ENCODE results near the gene SLC9A6. TPM values are rescaled to one million over a fixed set of nuclear protein-coding genes. Genes with fewer than 3 reads are reported as not detected.
"Not testable (repeated sequence)": the region's sequence is repeated elsewhere in the genome, so short reads cannot be mapped to it uniquely, and the experiment has no call there.

The SLC9A6 gene
- total RNA-seq, 4 donors from 2014 or later = 9.9 to 28.7 (median 17.3) TPM

DNA sequence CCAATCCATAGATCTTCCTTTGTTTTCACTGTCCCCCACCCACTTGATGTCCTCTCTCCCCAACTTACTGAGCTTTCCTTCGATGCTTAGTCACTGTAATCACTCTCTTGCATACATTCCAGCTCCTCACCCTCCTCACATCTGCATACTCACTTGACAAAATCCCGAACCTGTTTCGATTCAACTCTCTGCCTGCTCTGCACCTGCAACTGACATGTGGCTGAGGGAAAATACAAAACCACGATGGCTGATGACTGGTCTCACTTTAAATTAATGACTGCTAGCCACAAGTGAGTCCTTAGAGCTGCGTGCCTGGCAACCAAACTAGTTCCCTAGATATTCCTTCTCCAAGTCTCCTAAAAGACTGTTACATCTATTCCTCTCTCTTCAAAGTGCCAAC, 91.7 kb downstream of the SLC9A6 start:
- no peaks in the 10 kb centered on the region for H3K4me1 ChIP-seq
- H3K36me3 ChIP-seq = no peaks in the 10 kb centered on the region
- no peaks in the 10 kb centered on the region for H3K27me3 ChIP-seq
- no peak for TF ChIP-seq POLR2A (IDR thresholded peaks at IDR 0.05)
- TF ChIP-seq, protein P1, sequence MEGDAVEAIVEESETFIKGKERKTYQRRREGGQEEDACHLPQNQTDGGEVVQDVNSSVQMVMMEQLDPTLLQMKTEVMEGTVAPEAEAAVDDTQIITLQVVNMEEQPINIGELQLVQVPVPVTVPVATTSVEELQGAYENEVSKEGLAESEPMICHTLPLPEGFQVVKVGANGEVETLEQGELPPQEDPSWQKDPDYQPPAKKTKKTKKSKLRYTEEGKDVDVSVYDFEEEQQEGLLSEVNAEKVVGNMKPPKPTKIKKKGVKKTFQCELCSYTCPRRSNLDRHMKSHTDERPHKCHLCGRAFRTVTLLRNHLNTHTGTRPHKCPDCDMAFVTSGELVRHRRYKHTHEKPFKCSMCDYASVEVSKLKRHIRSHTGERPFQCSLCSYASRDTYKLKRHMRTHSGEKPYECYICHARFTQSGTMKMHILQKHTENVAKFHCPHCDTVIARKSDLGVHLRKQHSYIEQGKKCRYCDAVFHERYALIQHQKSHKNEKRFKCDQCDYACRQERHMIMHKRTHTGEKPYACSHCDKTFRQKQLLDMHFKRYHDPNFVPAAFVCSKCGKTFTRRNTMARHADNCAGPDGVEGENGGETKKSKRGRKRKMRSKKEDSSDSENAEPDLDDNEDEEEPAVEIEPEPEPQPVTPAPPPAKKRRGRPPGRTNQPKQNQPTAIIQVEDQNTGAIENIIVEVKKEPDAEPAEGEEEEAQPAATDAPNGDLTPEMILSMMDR (IDR thresholded peaks at IDR 0.05) = no peak
- no peak overlapping the region for H3K4me3 ChIP-seq
- no peak overlapping the region for H3K27ac ChIP-seq
- no peaks in the 10 kb centered on the region for H3K9me3 ChIP-seq
- DNase-seq = no peak

DNA sequence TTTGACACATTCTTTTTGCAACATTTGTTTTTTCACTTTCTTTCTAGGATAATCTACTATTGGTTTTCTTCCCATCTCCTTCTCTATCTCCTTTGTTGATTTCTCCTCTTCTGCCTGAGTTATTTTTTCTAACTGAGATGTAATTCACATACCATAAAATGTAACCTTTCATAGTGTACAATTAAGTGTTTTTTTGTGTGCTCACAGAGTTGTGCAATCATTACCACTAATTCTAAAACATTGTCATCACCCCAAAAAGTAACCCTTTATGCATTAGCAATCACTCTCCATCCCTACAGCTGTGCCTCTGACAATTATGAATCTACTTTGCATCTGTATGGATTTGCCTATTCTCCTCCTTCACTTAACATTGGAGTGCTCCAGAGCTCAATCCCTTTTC, 95.5 kb downstream of the SLC9A6 start:
- Histone ChIP-seq H3K4me3 (no peak overlapping the region), H3K4me1 (no peaks in the 10 kb centered on the region), H3K27me3 (no peaks in the 10 kb centered on the region), H3K36me3 (no peaks in the 10 kb centered on the region), H3K9me3 (no peaks in the 10 kb centered on the region), H3K27ac (no peak overlapping the region)
- DNase-seq = no peak
- no peak for TF ChIP-seq POLR2A (IDR thresholded peaks at IDR 0.05)
- TF ChIP-seq, protein P1 (IDR thresholded peaks at IDR 0.05) = no peak

DNA sequence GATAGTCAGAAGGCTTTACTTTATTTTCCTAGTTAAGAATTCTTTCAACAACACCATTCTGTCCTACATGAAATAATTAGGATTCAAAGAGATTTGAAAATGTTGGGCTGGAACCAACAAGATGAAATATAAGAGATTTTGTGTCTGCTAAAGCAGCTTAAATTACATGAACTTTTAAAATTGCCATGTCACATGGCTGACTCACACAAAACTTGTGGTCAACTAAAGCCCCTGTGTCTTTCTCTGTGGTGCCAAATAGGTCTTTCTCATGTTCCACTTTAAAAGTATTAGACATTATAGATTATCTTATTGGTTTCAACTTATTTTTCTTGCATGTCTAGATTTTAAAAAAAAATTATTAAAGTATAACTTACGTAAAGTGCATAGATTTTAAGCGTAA, 101.3 kb downstream of the SLC9A6 start:
- no peak for DNase-seq
- H3K4me1 ChIP-seq = no peaks in the 10 kb centered on the region
- no peak overlapping the region for H3K27ac ChIP-seq
- no peaks in the 10 kb centered on the region for H3K36me3 ChIP-seq
- no peaks in the 10 kb centered on the region for H3K27me3 ChIP-seq
- TF ChIP-seq, protein P1 (IDR thresholded peaks at IDR 0.05) = no peak
- TF ChIP-seq POLR2A (IDR thresholded peaks at IDR 0.05) = no peak
- peaks cover 0 to 3% (median 0%) of the 10 kb centered on the region in 4 donors for H3K9me3 ChIP-seq
- no peak overlapping the region for H3K4me3 ChIP-seq

DNA sequence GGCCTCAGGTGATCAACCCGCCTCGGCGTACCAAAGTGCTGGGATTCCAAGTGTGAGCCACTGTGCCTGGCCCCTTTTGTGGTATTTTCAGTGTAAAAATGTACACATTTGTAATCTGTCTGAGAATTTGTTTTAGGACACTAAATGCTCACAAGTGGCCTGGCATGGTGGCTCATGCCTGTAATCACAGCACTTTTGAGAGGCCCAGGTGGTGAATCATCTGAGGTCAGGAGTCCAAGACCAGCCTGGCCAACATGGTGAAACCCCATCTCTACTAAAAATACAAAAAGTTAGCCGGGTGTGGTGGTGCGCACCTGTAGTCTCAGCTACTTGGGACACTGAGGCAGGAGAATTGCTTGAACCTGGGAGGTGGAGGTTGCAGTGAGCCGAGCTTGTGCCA, 106.7 kb downstream of the SLC9A6 start:
- not testable (repeated sequence) for H3K36me3 ChIP-seq, H3K4me1 ChIP-seq, H3K27ac ChIP-seq, DNase-seq, H3K27me3 ChIP-seq, H3K9me3 ChIP-seq, H3K4me3 ChIP-seq

DNA sequence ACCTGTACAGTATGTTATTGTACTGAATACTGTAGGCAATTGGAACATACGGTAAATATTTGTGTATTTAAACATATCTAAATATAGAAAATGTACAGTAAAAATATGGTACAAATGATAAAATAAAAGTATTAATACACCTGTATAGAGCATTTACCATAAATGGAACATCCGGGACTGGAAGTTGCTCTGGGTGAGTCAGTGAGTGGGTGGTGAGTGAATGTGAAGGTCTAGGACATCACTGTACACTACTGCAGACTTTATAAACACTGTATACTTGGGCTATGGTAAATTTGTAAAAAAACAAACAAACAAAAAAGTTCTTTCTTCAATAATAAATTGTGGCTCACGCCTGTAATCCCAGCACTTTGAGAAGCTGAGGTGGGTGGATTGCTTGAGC, 109.7 kb downstream of the SLC9A6 start:
- H3K27ac ChIP-seq = no peak overlapping the region
- TF ChIP-seq, protein P1 (IDR thresholded peaks at IDR 0.05) = no peak
- TF ChIP-seq POLR2A (IDR thresholded peaks at IDR 0.05) = no peak
- DNase-seq = no peak

More for the DNA sequence above, 109.7 kb downstream of the SLC9A6 start:
- H3K4me1 ChIP-seq = no peaks in the 10 kb centered on the region
- no peaks in the 10 kb centered on the region for H3K27me3 ChIP-seq
- H3K36me3 ChIP-seq = no peaks in the 10 kb centered on the region
- no peak overlapping the region for H3K4me3 ChIP-seq
- H3K9me3 ChIP-seq = peaks cover 0 to 3% (median 0%) of the 10 kb centered on the region in 4 donors

Other genes starting within 250 kb of the SLC9A6 start
- gene CT45A3, start 217.2 kb upstream of the SLC9A6 start, total RNA-seq = not detected
- gene CT45A5, start 199.9 kb upstream of the SLC9A6 start, total RNA-seq = not detected
- gene CT45A6, start 182.6 kb upstream of the SLC9A6 start, total RNA-seq = not detected
- gene CT45A2, start 165.4 kb upstream of the SLC9A6 start, total RNA-seq = not detected
- gene CT45A7, start 148.2 kb upstream of the SLC9A6 start, total RNA-seq = not detected
- gene CT45A8, start 130.9 kb upstream of the SLC9A6 start, total RNA-seq = not detected
- gene CT45A9, start 113.6 kb upstream of the SLC9A6 start, total RNA-seq = not detected
- gene CT45A10, start 92.0 kb upstream of the SLC9A6 start, total RNA-seq = not detected
- not detected for gene SAGE1, start 91.7 kb upstream of the SLC9A6 start, total RNA-seq
- gene MMGT1, start 11.4 kb upstream of the SLC9A6 start, total RNA-seq = 10 to 100 TPM in 3 of 4 donors, 1 to 10 TPM in 1; 9.9 to 21.5 (median 13.5) TPM
- 100 to 1,000 TPM in 2 of 4 donors, 10 to 100 TPM in 2; 33.8 to 302 (median 120) TPM for gene FHL1, start 162.1 kb downstream of the SLC9A6 start, total RNA-seq